HS-5 (cell line): ENCODE results near the gene PTPRJ.

ENCODE experiments used
- DNase-seq: peaks from one replicate; pipeline ENCODE4 v3.0.0-alpha.2; 2012; ENCODE audit warnings: low read depth

Gene PTPRJ

GRCh38 chr11:48094643-48095339, 114.4 kb downstream of the PTPRJ start:
- DNase-seq: no peak

GRCh38 chr11:48095779-48096470, 115.6 kb downstream of the PTPRJ start:
- no peak for DNase-seq

GRCh38 chr11:48096588-48097525, 116.5 kb downstream of the PTPRJ start:
- DNase-seq: no peak

- DNase-seq: no peak
Observed at GRCh38 chr11:48098024-48098423, 117.7 kb downstream of the PTPRJ start.

GRCh38 chr11:48099916-48100446, 119.6 kb downstream of the PTPRJ start:
- no peak for DNase-seq

GRCh38 chr11:48101044-48101733, 120.8 kb downstream of the PTPRJ start:
- no peak for DNase-seq

GRCh38 chr11:48101958-48102357, 121.6 kb downstream of the PTPRJ start:
- no peak for DNase-seq

- DNase-seq: no peak
Observed at GRCh38 chr11:48103621-48104567, 123.5 kb downstream of the PTPRJ start.

- no peak for DNase-seq
Observed at GRCh38 chr11:48104568-48104924, 124.2 kb downstream of the PTPRJ start.

- DNase-seq: no peak
Observed at GRCh38 chr11:48105096-48105990, 125.0 kb downstream of the PTPRJ start.

GRCh38 chr11:48106166-48106565, 125.8 kb downstream of the PTPRJ start:
- DNase-seq: no peak

GRCh38 chr11:48107188-48107704, 126.9 kb downstream of the PTPRJ start:
- peak; percentile 56 for DNase-seq

GRCh38 chr11:48108231-48109045, 128.1 kb downstream of the PTPRJ start:
- no peak for DNase-seq

GRCh38 chr11:48109046-48109666, 128.8 kb downstream of the PTPRJ start:
- peak; percentile 29 for DNase-seq

GRCh38 chr11:48110509-48110766, 130.1 kb downstream of the PTPRJ start:
- no peak for DNase-seq

GRCh38 chr11:48111891-48112290, 131.5 kb downstream of the PTPRJ start:
- DNase-seq: no peak

- DNase-seq: no peak
Observed at GRCh38 chr11:48114740-48115139, 134.4 kb downstream of the PTPRJ start.
